ENCODE measurements around the gene RSU1.

RSU1 gene

DNA sequence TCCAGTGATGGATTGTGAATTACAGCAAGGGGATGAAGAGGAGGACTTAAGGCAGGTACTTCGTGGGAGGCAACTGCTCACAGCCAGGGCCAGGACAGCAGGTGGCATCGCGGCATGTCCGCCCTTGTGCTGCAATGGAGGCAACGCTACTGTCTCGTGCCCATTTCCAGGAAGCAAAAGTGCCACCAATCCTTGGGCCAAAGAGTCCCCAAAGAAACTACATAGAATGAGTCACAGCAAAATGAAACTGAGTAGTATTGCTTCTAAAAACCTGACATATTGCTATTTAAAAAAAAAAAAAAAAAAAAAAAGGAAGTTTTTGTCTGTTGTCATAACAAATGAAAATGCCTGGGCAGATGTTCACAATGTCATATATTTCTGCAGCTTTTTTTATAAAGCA is 46.6 kb downstream of the RSU1 start:
- CTCF ChIA-PET = interaction anchor here (0.6 kb wide), 1 partner anchor 774 kb away, joined by 5 read pairs; no protein-coding TSS in a partner anchor
- POLR2A ChIA-PET (ENCODE audit: low non-redundant PET) = no interaction called here
- DNase-seq (ENCODE audit: low spot score) = no peak
- no peak overlapping the region for H3K27ac ChIP-seq
- TF ChIP-seq CTCF (conservative IDR thresholded peaks at IDR 0.05; ENCODE audit: low read depth) = no peak

- TF ChIP-seq CTCF (conservative IDR thresholded peaks at IDR 0.05; ENCODE audit: low read depth) = no peak
- CTCF ChIA-PET = no interaction called here
- POLR2A ChIA-PET (ENCODE audit: low non-redundant PET) = no interaction called here
- no peak overlapping the region for H3K27ac ChIP-seq
- DNase-seq (ENCODE audit: low spot score) = no peak
Measured at GRCh38 chr10:16770141-16770540, 47.1 kb downstream of the RSU1 start.

DNA sequence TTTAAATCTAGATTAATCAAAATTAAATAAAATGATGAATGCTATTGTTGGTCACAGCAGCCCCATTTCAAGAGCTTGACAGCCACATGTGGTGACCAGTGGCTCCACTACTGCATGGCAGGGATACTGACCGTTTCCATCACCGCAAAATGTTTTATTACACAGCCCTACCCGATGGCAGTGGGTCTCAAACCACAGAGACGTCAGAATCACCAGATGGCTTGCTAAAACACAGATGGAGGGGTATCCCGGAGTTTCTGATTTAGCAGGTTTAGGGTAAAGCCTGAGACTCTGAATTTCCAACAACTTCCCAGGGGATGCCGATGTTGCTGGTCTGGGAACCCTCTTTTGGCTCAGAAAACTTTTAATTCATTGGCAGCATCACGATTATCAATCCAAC is 47.9 kb downstream of the RSU1 start:
- ChIA-PET POLR2A (ENCODE audit: low non-redundant PET) (no interaction called here), CTCF (interaction anchor here (0.9 kb wide), 1 partner anchor 10 kb away, joined by 3 read pairs; no protein-coding TSS in a partner anchor)
- no peak overlapping the region for H3K27ac ChIP-seq
- no peak for TF ChIP-seq CTCF (conservative IDR thresholded peaks at IDR 0.05; ENCODE audit: low read depth)
- no peak for DNase-seq (ENCODE audit: low spot score)

DNA sequence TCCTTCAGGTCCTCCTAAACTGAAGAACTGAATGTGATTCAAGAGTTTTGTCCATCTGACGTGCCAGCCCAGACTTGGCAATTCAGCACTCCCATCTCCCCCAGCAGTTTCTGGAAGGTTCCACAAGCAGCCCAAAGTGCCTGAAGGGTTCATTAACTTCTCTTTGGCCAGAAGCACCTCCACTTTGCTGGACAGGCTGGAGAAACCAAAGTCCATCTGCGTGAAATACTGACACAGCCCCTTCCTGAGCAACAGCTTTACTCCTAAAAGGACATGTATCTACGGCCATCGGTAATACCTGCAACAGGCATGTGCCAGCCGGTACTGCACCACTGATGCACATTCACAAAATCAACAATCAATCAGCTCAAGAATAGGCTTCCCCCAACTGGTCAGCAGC is 48.5 kb downstream of the RSU1 start:
- CTCF ChIA-PET = interaction anchor here (0.9 kb wide), 1 partner anchor 10 kb away, joined by 3 read pairs; no protein-coding TSS in a partner anchor
- DNase-seq (ENCODE audit: low spot score) = no peak
- TF ChIP-seq CTCF (conservative IDR thresholded peaks at IDR 0.05; ENCODE audit: low read depth) = no peak
- no peak overlapping the region for H3K27ac ChIP-seq
- POLR2A ChIA-PET (ENCODE audit: low non-redundant PET) = no interaction called here

- ChIA-PET POLR2A (ENCODE audit: low non-redundant PET) (no interaction called here), CTCF (interaction anchor here (0.6 to 0.9 kb wide), 2 partner anchors 12 to 18 kb away, joined by 3 read pairs; no protein-coding TSS in a partner anchor)
- DNase-seq (ENCODE audit: low spot score) = no peak
- H3K27ac ChIP-seq = no peak overlapping the region
- TF ChIP-seq CTCF (conservative IDR thresholded peaks at IDR 0.05; ENCODE audit: low read depth) = no peak
Measured at GRCh38 chr10:16765509-16766375, 51.5 kb downstream of the RSU1 start.

- CTCF ChIA-PET = interaction anchor here (0.7 kb wide), 1 partner anchor 110 kb away, joined by 3 read pairs; no protein-coding TSS in a partner anchor
- DNase-seq (ENCODE audit: low spot score) = no peak
- POLR2A ChIA-PET (ENCODE audit: low non-redundant PET) = no interaction called here
- no peak overlapping the region for H3K27ac ChIP-seq
- no peak for TF ChIP-seq CTCF (conservative IDR thresholded peaks at IDR 0.05; ENCODE audit: low read depth)
Measured at GRCh38 chr10:16761300-16761699, 55.9 kb downstream of the RSU1 start.

All from RWPE1 (cell line).